ENCODE data around the gene APCDD1L. TPM values are rescaled to one million over a fixed set of nuclear protein-coding genes. Genes with fewer than 3 reads are reported as not detected.
"Not testable (repeated sequence)": the region's sequence is repeated elsewhere in the genome, so short reads cannot be mapped to it uniquely, and the experiment has no call there.

APCDD1L gene
- total RNA-seq, 1 donor from 2014 or later: 7.7 TPM

GRCh38 chr20:58514321-58515232, 622 bp downstream of the APCDD1L start:
- peak; percentile 34 for DNase-seq (ENCODE audit: low spot score)

- DNase-seq (ENCODE audit: low spot score): no peak
These were observed 1.5 kb downstream of the APCDD1L start for GRCh38 chr20:58513580-58514285.

DNA sequence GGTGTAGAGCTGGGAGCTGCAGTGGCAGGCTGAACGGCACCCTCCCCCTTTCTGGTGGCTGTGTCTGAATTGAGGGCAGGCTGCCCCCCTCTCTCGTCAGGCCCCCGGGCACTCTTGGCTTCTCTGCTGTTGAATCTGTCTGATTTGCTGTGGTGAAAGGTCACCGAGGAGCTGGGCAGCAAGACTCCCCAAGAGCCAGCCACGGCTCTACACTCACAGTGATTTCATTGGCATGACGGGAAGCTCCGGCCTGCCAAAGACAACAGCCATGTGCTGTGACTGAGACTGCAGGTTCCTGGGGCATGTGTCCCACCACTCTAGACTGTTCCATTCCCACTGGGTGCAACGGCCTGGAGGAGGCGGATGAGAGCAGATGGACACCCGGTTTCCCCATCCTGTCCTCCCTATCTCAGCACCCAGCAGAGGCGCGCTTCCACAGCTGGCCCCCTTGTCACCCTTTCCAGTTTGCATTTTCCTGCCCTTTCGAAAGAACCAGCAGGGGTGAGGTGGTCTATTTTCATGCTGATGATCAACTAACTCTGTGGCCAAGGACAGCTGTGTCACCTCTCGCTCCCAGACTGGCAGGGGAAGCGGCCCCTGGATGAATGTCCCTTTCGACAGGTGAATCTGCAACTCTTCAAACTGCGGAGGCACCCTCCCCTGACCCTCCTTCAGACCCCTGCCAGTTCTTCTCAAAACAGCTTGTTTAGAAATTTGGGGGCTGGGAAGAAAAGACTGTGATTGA, 2.2 kb downstream of the APCDD1L start:
- peak; percentile 16 for DNase-seq (ENCODE audit: low spot score)

DNA sequence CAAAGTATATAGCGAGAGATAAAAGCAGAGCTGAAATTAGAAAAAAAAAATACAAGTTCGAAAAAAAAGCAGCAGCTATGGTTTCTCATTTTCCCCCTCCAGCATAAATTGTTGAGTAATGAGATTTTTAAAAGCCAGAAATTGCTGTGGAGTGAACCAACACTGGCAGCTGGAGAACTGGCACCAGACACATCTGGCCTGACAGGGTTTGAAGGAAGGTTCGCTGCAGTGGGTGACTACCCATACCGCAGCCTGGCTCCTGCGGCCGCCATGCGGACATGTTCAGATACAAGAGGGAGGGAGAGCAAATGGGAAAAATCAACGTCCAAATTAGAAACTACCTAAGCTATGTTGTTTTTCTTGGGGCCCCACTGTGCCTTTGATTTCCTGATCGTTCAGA, 3.3 kb downstream of the APCDD1L start:
- no peak for DNase-seq (ENCODE audit: low spot score)

- peak; percentile 60 for DNase-seq (ENCODE audit: low spot score)
These were observed 3.8 kb downstream of the APCDD1L start for GRCh38 chr20:58511364-58511763.

- DNase-seq (ENCODE audit: low spot score): no peak
These were observed 4.3 kb downstream of the APCDD1L start for GRCh38 chr20:58510921-58511320.

- no peak for DNase-seq (ENCODE audit: low spot score)
These were observed 6.3 kb downstream of the APCDD1L start for GRCh38 chr20:58508762-58509395.

GRCh38 chr20:58506999-58507398, 8.2 kb downstream of the APCDD1L start:
- not testable (repeated sequence) for DNase-seq (ENCODE audit: low spot score)

DNA sequence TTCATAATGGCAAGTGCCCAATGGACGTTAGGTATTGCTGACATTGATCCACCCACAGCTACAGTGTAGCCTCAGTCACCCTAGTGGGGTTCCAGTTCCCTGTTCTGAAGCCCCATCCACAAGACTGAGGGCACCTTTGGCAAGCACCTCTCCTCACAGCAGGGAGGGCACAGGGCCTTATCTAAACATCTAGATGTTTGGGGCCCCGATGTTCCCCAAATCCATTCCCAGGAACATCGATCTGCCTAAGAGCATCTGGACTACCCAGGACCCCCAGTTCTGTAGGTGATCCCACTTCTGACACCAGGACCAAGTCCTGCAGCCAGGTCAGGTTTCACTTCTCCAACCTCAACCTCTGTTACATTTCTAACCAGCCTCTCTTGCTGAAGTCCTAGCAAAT, 10.6 kb downstream of the APCDD1L start:
- no peak for DNase-seq (ENCODE audit: low spot score)

GRCh38 chr20:58503668-58504067, 11.5 kb downstream of the APCDD1L start:
- DNase-seq (ENCODE audit: low spot score): no peak

DNA sequence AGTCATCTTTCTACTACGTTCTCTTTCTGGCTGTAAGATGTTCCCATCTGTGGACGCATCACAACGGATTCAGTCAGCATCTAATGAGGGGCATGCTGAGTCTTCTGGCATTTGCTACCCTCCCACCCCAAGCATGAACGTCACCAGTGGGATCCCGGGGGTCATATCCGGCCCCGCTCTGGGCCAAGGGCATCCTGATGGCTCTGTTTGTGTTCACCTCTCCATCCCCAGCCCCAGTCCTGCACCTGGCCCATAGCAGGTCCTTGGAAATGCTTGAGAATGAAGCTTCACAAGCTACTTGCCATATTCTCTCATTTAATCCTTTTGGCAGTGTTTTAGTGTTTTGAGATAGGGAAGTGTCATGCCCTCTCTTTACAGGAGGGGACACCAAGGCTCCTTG, 14.9 kb downstream of the APCDD1L start:
- DNase-seq (ENCODE audit: low spot score): no peak

GRCh38 chr20:58498470-58499068, 16.6 kb downstream of the APCDD1L start:
- DNase-seq (ENCODE audit: low spot score): no peak

DNA sequence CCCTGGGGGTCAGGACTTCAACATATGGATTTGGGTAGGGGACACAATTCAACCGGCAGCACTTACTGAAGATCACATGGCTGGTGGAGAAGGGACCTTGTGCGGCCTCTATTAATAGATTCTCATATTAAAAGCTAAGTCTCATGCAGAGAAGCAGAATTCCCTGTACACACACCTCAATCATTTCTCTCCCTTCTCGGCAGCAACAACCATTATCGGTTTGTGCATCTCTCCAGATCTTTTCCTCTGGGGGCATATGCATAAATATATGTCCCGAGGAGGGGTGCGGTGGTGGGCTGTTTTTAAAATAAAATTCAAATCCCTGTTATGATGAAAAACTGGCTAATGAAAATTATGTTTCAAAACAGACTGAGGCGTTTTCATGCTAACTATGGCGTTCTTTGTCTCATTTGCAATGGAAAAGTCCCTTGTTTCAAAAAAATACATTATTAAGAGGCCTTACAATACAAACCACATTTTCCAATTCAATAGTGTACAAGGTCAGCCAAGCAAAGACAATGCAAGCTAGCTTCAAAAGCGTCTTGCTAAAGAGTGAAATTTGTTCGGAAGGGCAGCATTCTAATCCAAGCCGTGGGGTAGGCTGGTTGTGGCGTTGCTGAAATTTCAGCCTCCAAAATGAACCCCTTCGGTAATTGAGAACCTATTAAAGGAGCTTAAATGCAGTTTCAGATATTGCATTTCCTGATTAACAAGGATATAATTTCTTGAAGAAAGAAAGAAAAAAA, 17.3 kb downstream of the APCDD1L start:
- no peak for DNase-seq (ENCODE audit: low spot score)

DNA sequence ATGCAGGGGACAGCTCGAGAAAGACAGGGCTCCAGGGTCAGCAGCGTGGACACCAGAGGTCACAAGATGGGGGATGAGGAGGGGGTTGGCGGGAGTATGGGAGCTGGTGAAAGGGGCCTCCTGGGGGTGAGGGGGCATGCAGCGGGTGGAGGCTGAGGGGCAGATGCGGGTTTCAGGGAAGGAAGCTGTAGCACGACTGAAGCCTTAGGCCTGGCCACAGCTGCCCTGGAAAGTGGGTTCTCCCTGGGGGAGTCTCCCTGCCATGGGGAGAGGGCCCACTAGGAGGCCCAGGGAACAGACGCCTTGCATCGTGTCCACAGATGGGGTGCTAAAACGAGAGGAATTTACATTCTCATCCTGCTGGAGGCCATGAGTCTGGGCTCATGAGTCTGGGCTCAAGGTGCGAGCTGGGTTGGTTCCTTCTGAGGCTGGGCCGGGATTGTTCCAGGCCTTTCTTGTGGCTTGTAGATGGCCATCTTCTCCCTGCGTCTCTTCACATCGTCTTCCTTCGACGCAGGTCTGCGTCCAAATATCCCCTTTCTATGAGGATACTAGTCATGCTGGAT, 18.0 kb downstream of the APCDD1L start:
- DNase-seq (ENCODE audit: low spot score): no peak

DNA sequence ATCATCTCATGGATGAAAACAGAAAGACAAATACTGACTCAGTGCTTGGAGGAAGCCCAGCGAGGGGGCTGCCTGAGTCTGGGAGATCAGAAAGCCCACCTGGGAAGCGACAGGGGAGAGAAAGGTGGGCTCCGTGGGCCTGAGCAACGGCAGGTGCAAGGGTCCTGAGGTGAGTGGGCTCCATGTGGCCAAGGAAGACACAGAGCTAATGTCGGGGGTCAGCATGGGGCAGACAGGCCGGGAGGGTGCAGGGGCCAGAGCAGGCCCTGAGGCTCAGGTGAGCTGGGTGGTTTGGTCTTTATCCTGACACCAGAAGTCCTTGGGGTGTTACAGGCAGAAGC, 18.8 kb downstream of the APCDD1L start:
- no peak for DNase-seq (ENCODE audit: low spot score)

DNA sequence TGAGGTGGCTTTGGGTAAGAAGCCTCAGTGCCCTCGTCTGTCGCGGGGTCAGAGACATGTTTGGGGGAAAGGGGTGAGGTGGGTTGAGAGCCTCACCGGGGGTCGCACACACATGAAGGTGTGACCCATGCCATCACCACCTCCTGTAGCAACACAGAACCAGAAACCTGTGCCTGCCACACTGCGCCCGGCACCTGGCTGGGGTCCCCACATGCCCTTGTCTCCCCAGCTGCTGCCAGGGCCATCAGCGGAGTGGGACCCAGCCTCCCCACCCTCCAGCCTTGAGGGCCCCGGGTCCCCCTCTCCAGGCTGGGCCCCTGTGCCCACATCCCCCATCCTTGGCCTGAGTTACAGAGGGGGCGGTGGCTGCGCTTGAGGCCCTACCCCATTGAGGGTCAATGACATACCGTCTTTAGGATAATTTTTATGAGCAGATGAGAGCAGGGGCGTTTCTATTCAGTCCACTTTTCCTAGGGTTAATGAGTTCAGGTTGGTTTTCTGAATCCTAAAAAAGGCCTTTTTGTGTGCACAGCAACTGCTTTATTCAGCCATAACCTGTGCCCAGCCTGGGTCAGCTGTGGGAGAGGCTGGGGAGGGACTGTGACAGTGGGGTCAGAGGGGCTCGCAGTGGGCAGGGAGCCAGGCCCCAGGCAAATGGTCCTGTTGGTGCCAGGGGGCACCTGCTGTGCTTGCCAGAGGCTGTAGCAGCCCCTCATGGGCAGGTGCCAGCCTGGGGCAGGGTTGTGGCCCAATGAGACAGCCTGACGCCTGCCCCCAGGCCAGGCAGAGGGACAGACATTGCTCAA, 19.4 kb downstream of the APCDD1L start:
- no peak for DNase-seq (ENCODE audit: low spot score)

GRCh38 chr20:58494923-58495622, 20.1 kb downstream of the APCDD1L start:
- DNase-seq (ENCODE audit: low spot score): no peak

GRCh38 chr20:58492795-58493524, 22.2 kb downstream of the APCDD1L start:
- no peak for DNase-seq (ENCODE audit: low spot score)
